WTC11 (cell line): ENCODE data around the gene PSMA3.

ENCODE experiments used
- ELF4 ChIP-seq: sonication (generic); formaldehyde crosslinking; IDR thresholded peaks from 2 replicates; pipeline ENCODE4 v1.8.1; 2022; ENCODE audit warnings: low read depth, mild to moderate bottlenecking, moderate library complexity, missing genetic modification reagents
- PRDM15 ChIP-seq: sonication (generic); formaldehyde crosslinking; IDR thresholded peaks from 2 replicates; pipeline ENCODE4 v1.8.0; 2022; ENCODE audit warnings: missing genetic modification reagents
- RORB ChIP-seq: fragments of 250-450 bp; sonication (Bioruptor Pico); IDR thresholded peaks from 2 replicates; pipeline ENCODE4 v1.9.0; 2021; ENCODE audit warnings: mild to moderate bottlenecking
- TF ChIP-seq, protein P1 (sequence below): fragments of 200-600 bp; IDR thresholded peaks from 2 replicates; pipeline ENCODE4 v1.8.0; 2022; ENCODE audit warnings: antibody characterized with exemption

DNA sequence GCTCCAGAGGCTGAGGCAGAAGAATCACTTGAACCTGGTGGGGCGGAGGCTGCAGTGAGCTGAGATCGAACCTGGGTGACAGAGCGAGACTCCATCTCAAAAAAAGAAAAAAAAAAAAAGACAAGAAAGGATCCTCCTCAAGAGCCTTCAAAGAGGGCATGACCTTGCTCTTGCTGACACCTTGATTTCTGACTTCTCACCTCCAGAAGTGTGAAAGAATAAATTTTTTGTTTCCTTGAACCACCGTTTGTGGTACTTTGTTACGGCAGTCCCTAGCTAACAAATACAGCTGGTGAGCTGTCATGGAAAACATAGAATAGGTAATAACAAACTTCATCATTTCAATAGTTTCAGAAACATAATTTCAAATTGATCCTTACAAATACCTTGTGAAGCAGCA, 46.6 kb upstream of the PSMA3 start:
- TF ChIP-seq PRDM15, result no peak
- no peak for TF ChIP-seq ELF4
- TF ChIP-seq RORB, result no peak
- TF ChIP-seq, protein P1, sequence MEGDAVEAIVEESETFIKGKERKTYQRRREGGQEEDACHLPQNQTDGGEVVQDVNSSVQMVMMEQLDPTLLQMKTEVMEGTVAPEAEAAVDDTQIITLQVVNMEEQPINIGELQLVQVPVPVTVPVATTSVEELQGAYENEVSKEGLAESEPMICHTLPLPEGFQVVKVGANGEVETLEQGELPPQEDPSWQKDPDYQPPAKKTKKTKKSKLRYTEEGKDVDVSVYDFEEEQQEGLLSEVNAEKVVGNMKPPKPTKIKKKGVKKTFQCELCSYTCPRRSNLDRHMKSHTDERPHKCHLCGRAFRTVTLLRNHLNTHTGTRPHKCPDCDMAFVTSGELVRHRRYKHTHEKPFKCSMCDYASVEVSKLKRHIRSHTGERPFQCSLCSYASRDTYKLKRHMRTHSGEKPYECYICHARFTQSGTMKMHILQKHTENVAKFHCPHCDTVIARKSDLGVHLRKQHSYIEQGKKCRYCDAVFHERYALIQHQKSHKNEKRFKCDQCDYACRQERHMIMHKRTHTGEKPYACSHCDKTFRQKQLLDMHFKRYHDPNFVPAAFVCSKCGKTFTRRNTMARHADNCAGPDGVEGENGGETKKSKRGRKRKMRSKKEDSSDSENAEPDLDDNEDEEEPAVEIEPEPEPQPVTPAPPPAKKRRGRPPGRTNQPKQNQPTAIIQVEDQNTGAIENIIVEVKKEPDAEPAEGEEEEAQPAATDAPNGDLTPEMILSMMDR, result no peak
